HUES48 (cell line): Measurements from ENCODE around the gene ZNF431.
"Not testable (repeated sequence)": the region's sequence is repeated elsewhere in the genome, so short reads cannot be mapped to it uniquely, and the experiment has no call there.

Source experiments
- H3K27ac ChIP-seq: one replicate; pipeline ENCODE4 v1.7.0; 2013; ENCODE audit warnings: low read depth, low read length, inconsistent platforms
- H3K27me3 ChIP-seq: 2 replicates; pipeline ENCODE4 v1.6.1; 2013; ENCODE audit warnings: mild to moderate bottlenecking, low read length; ENCODE audit not compliant: control insufficient read depth, insufficient read depth
- H3K36me3 ChIP-seq: 2 replicates; pipeline ENCODE4 v1.6.1; 2013; ENCODE audit warnings: low read length; ENCODE audit not compliant: control insufficient read depth, insufficient read depth
- H3K4me1 ChIP-seq: 2 replicates; pipeline ENCODE4 v1.6.1; 2013; ENCODE audit warnings: mild to moderate bottlenecking, low read length; ENCODE audit not compliant: control insufficient read depth, insufficient read depth
- H3K4me3 ChIP-seq: 2 replicates; pipeline ENCODE4 v1.5.1; 2013; ENCODE audit warnings: mild to moderate bottlenecking, low read depth, low read length
- H3K9ac ChIP-seq: 2 replicates; pipeline ENCODE4 v1.6.1; 2013; ENCODE audit warnings: mild to moderate bottlenecking, low read depth, low read length, moderate library complexity
- H3K9me3 ChIP-seq: 2 replicates; pipeline ENCODE4 v1.6.1; 2013; ENCODE audit warnings: low read length; ENCODE audit not compliant: control insufficient read depth, insufficient read depth

ZNF431 gene

GRCh38 chr19:21229938-21230337, 88.1 kb downstream of the ZNF431 start:
- not testable (repeated sequence) for H3K27me3 ChIP-seq, H3K4me3 ChIP-seq, H3K4me1 ChIP-seq, H3K36me3 ChIP-seq, H3K9ac ChIP-seq, H3K27ac ChIP-seq
- H3K9me3 ChIP-seq: peaks cover 41% of the 10 kb centered on the region

GRCh38 chr19:21233691-21234090, 91.9 kb downstream of the ZNF431 start:
- H3K9ac ChIP-seq: no peak overlapping the region
- H3K27me3 ChIP-seq: no peaks in the 10 kb centered on the region
- no peak overlapping the region for H3K27ac ChIP-seq
- H3K4me3 ChIP-seq: no peak overlapping the region
- H3K4me1 ChIP-seq: no peaks in the 10 kb centered on the region
- no peaks in the 10 kb centered on the region for H3K36me3 ChIP-seq
- peaks cover 34% of the 10 kb centered on the region for H3K9me3 ChIP-seq

- H3K9ac ChIP-seq, H3K4me1 ChIP-seq, H3K4me3 ChIP-seq, H3K36me3 ChIP-seq, H3K27ac ChIP-seq, H3K27me3 ChIP-seq: not testable (repeated sequence)
- H3K9me3 ChIP-seq: peaks cover 17% of the 10 kb centered on the region
These were observed 94.9 kb downstream of the ZNF431 start for GRCh38 chr19:21236751-21237150.

GRCh38 chr19:21238670-21239069, 96.8 kb downstream of the ZNF431 start:
- Histone ChIP-seq H3K27ac (no peak overlapping the region), H3K36me3 (no peaks in the 10 kb centered on the region), H3K4me3 (no peak overlapping the region), H3K4me1 (no peaks in the 10 kb centered on the region), H3K9ac (no peak overlapping the region), H3K9me3 (peaks cover 14% of the 10 kb centered on the region), H3K27me3 (no peaks in the 10 kb centered on the region)
